SK-N-SH treated with all-trans-retinoic acid at 6 μM for 48 hours (cell line): ENCODE data around the gene GRID1.

Experiments
- ARNTL ChIP-seq: fragments of 450-650 bp; formaldehyde crosslinking; IDR thresholded peaks from 2 replicates; pipeline ENCODE4 v1.5.0; 2020; ENCODE audit warnings: low read depth, mild to moderate bottlenecking, moderate library complexity, borderline replicate concordance
- BACH2 ChIP-seq: fragments of 250-450 bp; sonication (Bioruptor Pico); IDR thresholded peaks from 2 replicates; pipeline ENCODE4 v1.9.0; 2021; ENCODE audit warnings: mild to moderate bottlenecking, borderline replicate concordance
- CSDC2 ChIP-seq: fragments of 250-450 bp; sonication (Bioruptor Pico); IDR thresholded peaks from 2 replicates; pipeline ENCODE4 v1.5.0; 2020; ENCODE audit warnings: mild to moderate bottlenecking, moderate library complexity
- CSRNP3 ChIP-seq: fragments of 250-450 bp; sonication (Bioruptor Pico); IDR thresholded peaks from 2 replicates; pipeline ENCODE4 v1.5.1; 2021; ENCODE audit warnings: mild to moderate bottlenecking, moderate library complexity
- ESRRG ChIP-seq: fragments of 250-450 bp; sonication (Bioruptor Pico); IDR thresholded peaks from 2 replicates; pipeline ENCODE4 v1.6.1; 2021; ENCODE audit warnings: mild to moderate bottlenecking
- PATZ1 ChIP-seq: fragments of 250-450 bp; sonication (Bioruptor Pico); IDR thresholded peaks from 2 replicates; pipeline ENCODE4 v1.8.0; 2020; ENCODE audit warnings: mild to moderate bottlenecking, moderate library complexity, borderline replicate concordance
- POU6F1 ChIP-seq: fragments of 250-450 bp; sonication (Bioruptor Pico); IDR thresholded peaks from 2 replicates; pipeline ENCODE4 v1.8.0; 2021; ENCODE audit warnings: low read depth, mild to moderate bottlenecking, moderate library complexity, borderline replicate concordance
- RARB ChIP-seq: fragments of 250-450 bp; sonication (Bioruptor Pico); IDR thresholded peaks from 2 replicates; pipeline ENCODE4 v1.8.0; 2021; ENCODE audit warnings: mild to moderate bottlenecking, moderate library complexity
- TOX ChIP-seq: fragments of 250-450 bp; sonication (Bioruptor Pico); IDR thresholded peaks from 2 replicates; pipeline ENCODE4 v1.8.0; 2021; ENCODE audit warnings: mild to moderate bottlenecking, moderate library complexity, borderline replicate concordance
- TSHZ2 ChIP-seq: fragments of 250-450 bp; sonication (Bioruptor Pico); IDR thresholded peaks from 2 replicates; pipeline ENCODE4 v1.5.0; 2020; ENCODE audit warnings: mild to moderate bottlenecking, moderate library complexity
- ZFP3 ChIP-seq: fragments of 250-450 bp; sonication (Bioruptor Pico); IDR thresholded peaks from 2 replicates; pipeline ENCODE4 v1.5.0; 2020; ENCODE audit warnings: mild to moderate bottlenecking, moderate library complexity
- ZNF565 ChIP-seq: fragments of 450-650 bp; formaldehyde crosslinking; conservative IDR thresholded peaks from 2 replicates; pipeline ENCODE4 v1.5.0; 2020; ENCODE audit warnings: low read depth, mild to moderate bottlenecking, moderate library complexity
- TF ChIP-seq, protein P1 (sequence below): fragments of 250-450 bp; sonication (Bioruptor Pico); IDR thresholded peaks from 2 replicates; pipeline ENCODE4 v1.5.1; 2020; ENCODE audit warnings: low read depth, mild to moderate bottlenecking, moderate library complexity

DNA sequence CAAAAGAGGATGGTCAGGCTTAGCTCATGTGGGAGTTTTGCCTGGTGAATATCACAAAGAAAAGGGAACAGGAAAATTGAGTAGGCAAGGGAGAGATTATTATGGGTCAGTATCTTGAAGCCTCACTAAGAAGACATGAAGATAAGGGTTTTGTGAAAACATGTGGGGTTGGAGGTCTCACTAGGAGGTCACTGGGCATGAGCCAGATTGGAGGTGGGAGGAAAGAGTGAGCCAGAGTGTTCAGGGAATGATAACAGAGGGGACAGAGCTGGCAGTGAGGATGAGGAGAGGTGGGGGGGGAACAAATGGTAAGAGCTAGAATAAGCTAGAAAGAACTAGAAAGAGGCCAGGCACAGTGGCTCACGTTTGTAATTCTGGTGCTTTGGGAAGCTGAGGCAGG lies 374.3 kb downstream of the GRID1 start:
- TF ChIP-seq BACH2 (CRISPR knock-in tag) (no peak), ESRRG (CRISPR knock-in tag) (no peak), PATZ1 (CRISPR knock-in tag) (no peak), CSRNP3 (no peak), ZNF565 (CRISPR knock-in tag) (no peak), TOX (CRISPR knock-in tag) (no peak), ZFP3 (CRISPR knock-in tag) (no peak), TSHZ2 (CRISPR knock-in tag) (no peak), RARB (CRISPR knock-in tag) (no peak), ARNTL (CRISPR knock-in tag) (no peak), CSDC2 (CRISPR knock-in tag) (no peak), POU6F1 (no peak)
- TF ChIP-seq, protein P1, sequence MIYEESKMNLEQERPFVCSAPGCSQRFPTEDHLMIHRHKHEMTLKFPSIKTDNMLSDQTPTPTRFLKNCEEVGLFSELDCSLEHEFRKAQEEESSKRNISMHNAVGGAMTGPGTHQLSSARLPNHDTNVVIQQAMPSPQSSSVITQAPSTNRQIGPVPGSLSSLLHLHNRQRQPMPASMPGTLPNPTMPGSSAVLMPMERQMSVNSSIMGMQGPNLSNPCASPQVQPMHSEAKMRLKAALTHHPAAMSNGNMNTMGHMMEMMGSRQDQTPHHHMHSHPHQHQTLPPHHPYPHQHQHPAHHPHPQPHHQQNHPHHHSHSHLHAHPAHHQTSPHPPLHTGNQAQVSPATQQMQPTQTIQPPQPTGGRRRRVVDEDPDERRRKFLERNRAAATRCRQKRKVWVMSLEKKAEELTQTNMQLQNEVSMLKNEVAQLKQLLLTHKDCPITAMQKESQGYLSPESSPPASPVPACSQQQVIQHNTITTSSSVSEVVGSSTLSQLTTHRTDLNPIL (CRISPR knock-in tag): no peak
